ENCODE measurements around the gene POLR1G. TPM values are rescaled to one million over a fixed set of nuclear protein-coding genes. Genes with fewer than 3 reads are reported as not detected.

Gene POLR1G
- 11.0 and 11.9 TPM in 2 replicates for polyA plus RNA-seq (2012; rRNA removed)
- polyA plus RNA-seq (2012; cell fraction: cytosol; rRNA removed): 11.6 and 11.8 TPM in 2 replicates
- 5.4 and 6.2 TPM in 2 replicates for polyA plus RNA-seq (2012; cell fraction: nucleus; rRNA removed)

- WGBS (ENCODE audit: low lambda C conversion rate): 2% methylated on average over 45 of the region's 51 CpGs
- Histone ChIP-seq H3K4me2 (peak within 1 kb of the TSS; percentile 88), H3K9ac (peak within 1 kb of the TSS; percentile 97), H4K20me1 (ENCODE audit: insufficient read depth) (no peaks in the 10 kb centered on the region), H3K4me3 (ENCODE audit: low read depth in 2 of 2, low read length in 1 of 2) (peak within 1 kb of the TSS; percentile 87 to 97), H3K9me2 (no peaks in the 10 kb centered on the region), H3F3A (replicated peaks; ENCODE audit: insufficient read depth) (peaks cover 15% of the 10 kb centered on the region), H3K36me3 (replicated peaks in 1 of 2; ENCODE audit: control insufficient read depth in 1 of 2, insufficient read depth in 2 of 2, low read length in 1 of 2) (peaks cover 2 to 13% of the 10 kb centered on the region in 2 experiments), H3K27ac (ENCODE audit: low read depth in 2 of 2, low read length in 1 of 2) (peak within 1 kb of the TSS; percentile 96 to 98), H3K79me2 (ENCODE audit: insufficient read depth) (peaks cover 57% of the 10 kb centered on the region), H3K9me3 (no peaks in the 10 kb centered on the region), H2AFZ (ENCODE audit: low read depth) (peak within 1 kb of the TSS; percentile 82), H3K4me1 (ENCODE audit: control insufficient read depth in 1 of 2, insufficient read depth in 2 of 2, low read depth in 1 of 2, low read length in 1 of 2) (peaks cover 16 to 26% of the 10 kb centered on the region in 2 experiments; a peak in 3 of 4 replicates), H3K27me3 (ENCODE audit: insufficient read depth) (no peaks in the 10 kb centered on the region)
- ChIA-PET POLR2A (interaction anchor here (1.2 to 1.5 kb wide), 2 partner anchors 10 to 11 kb away, joined by 3 to 4 read pairs; no protein-coding TSS in a partner anchor), CTCF (interaction anchor here (0.7 to 2.7 kb wide), 4 partner anchors 10 to 79 kb away, joined by 3 to 14 read pairs (median 5); no protein-coding TSS in a partner anchor)
- DNase-seq: peak; percentile 90
- TF ChIP-seq JUND (IDR thresholded peaks at IDR 0.05): peak; percentile 50
- TF ChIP-seq CHD2 (IDR thresholded peaks at IDR 0.05; ENCODE audit: low read length, partially characterized antibody): peak; percentile 42
- peak; percentile 86 for TF ChIP-seq USF1 (IDR thresholded peaks at IDR 0.05; ENCODE audit: borderline replicate concordance, low read depth)
- TF ChIP-seq SIN3A (IDR thresholded peaks at IDR 0.05; ENCODE audit: borderline replicate concordance, low read depth, low read length): peak; percentile 86; the same call in 1 of the 2 replicates
- peak; percentile 100 for TF ChIP-seq MXI1 (IDR thresholded peaks at IDR 0.05; ENCODE audit: low read depth, low read length)
- no peak for TF ChIP-seq NRF1 (IDR thresholded peaks at IDR 0.05; ENCODE audit: low read depth, low read length)
- TF ChIP-seq MAX (IDR thresholded peaks at IDR 0.05; ENCODE audit: low read depth): peak; percentile 98
- TF ChIP-seq FOXJ3 (CRISPR knock-in tag; IDR thresholded peaks at IDR 0.05): no peak
- 0 out of 2 replicates have a peak, but pooled peaks have one; percentile 25 for TF ChIP-seq GABPA (IDR thresholded peaks at IDR 0.05; ENCODE audit: low read depth)
- peak; percentile 72 for TF ChIP-seq TAF1 (IDR thresholded peaks at IDR 0.05; ENCODE audit: borderline replicate concordance, low read depth, low read length)
- peak in 1 of 2 experiments; percentile 50; a peak in 1 of 4 replicates for TF ChIP-seq EP300 (IDR thresholded peaks at IDR 0.05; ENCODE audit: borderline replicate concordance in 1 of 2, low read depth in 1 of 2, low read length in 1 of 2)
- no peak for TF ChIP-seq IRF3 (IDR thresholded peaks at IDR 0.05; ENCODE audit: low read depth, low read length)
Measured at GRCh38 chr19:45406226-45407090, at the start of gene POLR1G. Gene POLR1G, plus strand, starts transcription at chr19:45406644. Its CDS starts 53 bp downstream, at chr19:45406697.
